GM13976 (cell line): ENCODE results near the gene FASLG.

ENCODE experiments used
- DNase-seq: peaks from one replicate; pipeline ENCODE4 v3.0.0; 2012; ENCODE audit warnings: low spot score
- in situ Hi-C: fragments of 300-500 bp; cut with MboI; formaldehyde crosslinking; loops from one replicate; pipeline ENCODE4 v1.12.0; 2022; ENCODE audit warnings: low sequenced_read_pairs, mixed read lengths, inconsistent platforms; ENCODE audit not compliant: unreplicated experiment
- TF ChIP-seq, protein P1 (sequence below): IDR thresholded peaks from 2 replicates; pipeline ENCODE4 v1.5.1; 2012; ENCODE audit warnings: borderline replicate concordance, mild to moderate bottlenecking; ENCODE audit not compliant: insufficient read depth; ENCODE audit errors: extremely low read depth, missing control alignments, control extremely low read depth

Gene FASLG

DNA sequence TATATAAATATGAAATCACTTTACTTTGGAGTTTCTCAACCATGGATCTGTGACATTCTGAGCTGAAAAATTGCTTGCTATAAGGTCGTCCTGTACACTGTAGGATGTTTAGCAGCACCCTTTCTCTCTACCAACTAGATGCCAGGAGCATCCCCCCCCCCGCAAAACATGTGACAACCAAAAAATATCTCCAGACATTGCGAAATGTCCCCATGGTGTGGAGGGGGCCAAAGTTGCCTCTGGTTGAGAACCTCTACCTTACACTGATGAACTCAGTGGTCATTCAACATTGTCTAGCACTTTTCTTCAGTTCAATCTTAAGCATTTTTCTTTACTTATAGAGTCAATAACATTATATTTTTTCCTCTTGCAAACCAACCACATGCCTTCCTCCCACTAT is 9.2 kb downstream of the FASLG start:
- TF ChIP-seq, protein P1, sequence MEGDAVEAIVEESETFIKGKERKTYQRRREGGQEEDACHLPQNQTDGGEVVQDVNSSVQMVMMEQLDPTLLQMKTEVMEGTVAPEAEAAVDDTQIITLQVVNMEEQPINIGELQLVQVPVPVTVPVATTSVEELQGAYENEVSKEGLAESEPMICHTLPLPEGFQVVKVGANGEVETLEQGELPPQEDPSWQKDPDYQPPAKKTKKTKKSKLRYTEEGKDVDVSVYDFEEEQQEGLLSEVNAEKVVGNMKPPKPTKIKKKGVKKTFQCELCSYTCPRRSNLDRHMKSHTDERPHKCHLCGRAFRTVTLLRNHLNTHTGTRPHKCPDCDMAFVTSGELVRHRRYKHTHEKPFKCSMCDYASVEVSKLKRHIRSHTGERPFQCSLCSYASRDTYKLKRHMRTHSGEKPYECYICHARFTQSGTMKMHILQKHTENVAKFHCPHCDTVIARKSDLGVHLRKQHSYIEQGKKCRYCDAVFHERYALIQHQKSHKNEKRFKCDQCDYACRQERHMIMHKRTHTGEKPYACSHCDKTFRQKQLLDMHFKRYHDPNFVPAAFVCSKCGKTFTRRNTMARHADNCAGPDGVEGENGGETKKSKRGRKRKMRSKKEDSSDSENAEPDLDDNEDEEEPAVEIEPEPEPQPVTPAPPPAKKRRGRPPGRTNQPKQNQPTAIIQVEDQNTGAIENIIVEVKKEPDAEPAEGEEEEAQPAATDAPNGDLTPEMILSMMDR: no peak
- no peak for DNase-seq
- in situ Hi-C loops: no loop called here

DNA sequence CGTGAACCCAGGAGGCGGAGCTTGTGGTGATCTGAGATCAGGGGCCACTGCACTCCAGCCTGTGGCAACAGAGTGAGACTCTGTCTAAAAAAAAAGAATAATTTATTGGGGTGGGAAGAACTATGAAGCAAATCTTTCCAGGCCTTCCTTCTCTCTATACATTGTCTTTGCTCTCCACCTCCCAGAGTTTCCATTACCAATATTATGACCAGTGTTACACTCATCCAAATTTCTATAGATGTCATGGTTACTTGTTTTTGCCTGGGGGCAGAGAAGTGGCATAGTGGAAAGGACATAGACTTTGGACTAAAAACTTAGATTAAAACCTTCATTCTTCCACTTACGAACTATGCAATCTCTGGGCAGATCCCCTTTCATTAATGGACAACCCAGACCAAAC is 10.1 kb downstream of the FASLG start:
- TF ChIP-seq, protein P1: no peak
- in situ Hi-C loops: no loop called here
- no peak for DNase-seq

DNA sequence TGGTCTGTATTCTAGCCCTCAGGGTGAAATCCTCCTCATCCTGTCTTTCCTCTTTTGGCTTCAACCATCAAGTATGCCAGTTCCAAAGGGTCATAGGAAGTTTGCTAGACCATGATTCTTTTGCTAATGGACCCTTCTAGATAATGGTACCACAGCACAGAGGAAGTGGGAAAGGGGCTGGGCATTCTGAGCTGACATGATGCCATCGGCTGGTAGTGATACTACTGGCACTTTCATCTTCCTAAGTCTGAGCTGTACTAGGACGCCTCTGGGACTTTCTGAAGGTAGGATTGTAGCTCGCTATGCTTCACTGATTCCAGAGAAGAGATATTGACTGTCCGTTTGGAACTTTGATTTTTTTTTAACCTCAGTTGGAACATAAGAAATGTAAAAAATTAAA is 11.4 kb downstream of the FASLG start:
- TF ChIP-seq, protein P1: no peak
- in situ Hi-C loops: no loop called here
- DNase-seq: no peak

DNA sequence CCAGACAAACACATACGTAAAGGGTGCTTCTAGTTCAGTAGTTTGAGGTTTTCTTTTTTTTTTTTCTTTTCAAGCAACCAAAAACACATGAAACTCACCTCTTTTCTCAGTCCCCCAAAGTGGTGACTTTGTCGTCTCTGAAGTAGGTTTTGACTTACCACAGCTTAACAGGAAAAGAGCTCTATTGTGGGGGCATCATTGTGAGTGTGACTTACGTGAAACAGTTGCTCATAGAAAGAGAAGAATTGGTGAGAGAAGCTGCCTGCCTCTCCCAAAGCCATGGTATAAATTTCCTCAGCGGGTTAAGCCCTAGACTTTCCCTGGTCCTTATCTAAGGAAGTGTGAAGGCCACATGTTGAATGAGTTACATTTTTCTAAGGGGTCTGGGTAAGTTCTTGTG is 11.9 kb downstream of the FASLG start:
- in situ Hi-C loops: no loop called here
- no peak for DNase-seq
- TF ChIP-seq, protein P1: no peak

DNA sequence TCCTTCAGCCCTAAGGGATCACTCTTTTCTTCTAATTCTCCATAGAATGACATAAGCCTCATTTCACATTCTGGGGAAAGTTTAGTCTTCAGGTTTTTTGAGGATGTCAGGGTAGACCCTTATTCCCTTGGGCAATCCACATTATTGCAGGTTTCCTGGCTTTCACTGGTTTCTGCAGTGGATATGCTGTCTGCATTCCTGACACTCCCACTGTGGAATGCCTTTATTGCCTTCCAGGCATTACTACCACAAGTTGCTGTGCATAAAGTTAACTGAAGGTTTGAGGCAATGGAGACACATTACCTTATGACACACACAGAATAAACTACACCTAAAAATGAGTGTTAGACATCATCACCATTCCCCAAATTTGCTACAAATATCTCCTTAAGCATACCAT is 12.7 kb downstream of the FASLG start:
- DNase-seq: no peak
- in situ Hi-C loops: no loop called here
- TF ChIP-seq, protein P1: no peak

DNA sequence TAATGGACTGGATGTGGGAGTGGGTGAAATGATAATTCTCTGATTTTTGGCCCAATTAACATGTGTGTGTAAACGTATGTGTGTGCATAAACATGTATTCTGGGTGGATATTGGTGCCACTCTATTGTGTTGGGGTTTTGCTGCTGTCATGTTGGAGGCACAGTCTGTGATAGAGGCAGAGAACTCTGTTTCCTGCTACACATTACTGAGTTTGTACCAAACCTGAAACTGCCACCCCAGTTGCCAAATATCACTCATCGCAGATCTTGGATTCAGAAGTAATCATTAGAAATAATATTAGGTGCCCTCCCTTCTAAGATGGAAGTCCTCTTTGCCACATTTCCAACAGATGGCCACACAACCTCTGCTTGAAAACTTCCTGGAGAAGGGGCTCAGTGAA is 13.8 kb downstream of the FASLG start:
- TF ChIP-seq, protein P1: no peak
- no peak for DNase-seq
- in situ Hi-C loops: no loop called here

DNA sequence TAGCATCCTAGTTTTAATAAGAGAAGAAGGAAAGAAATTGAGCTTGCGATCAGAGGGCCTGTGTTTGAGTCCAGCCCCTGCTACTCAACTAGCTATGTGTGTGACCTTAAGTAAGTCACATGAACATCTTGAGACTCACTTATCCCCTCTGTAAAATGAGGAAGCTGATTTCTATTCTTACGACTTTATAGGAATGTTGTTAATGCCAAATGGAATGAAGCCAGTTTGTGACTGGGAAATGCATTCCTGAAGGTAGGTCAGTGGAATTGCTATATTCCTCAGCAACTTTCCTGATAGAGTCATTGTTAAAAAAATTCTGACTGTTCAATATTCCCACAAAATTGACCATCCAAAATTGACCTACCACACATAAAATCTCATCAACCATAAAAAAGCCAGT is 14.9 kb downstream of the FASLG start:
- no peak for DNase-seq
- TF ChIP-seq, protein P1: no peak
- in situ Hi-C loops: no loop called here
